GM21825 (cell line): ENCODE results near the gene CCDC192.

Experiments
- ATAC-seq: cut with Tn5 transposase; IDR thresholded peaks from one replicate; pipeline ENCODE4 v1.9.1; 2021; ENCODE audit warnings: mild to moderate bottlenecking, moderate library complexity; ENCODE audit not compliant: unreplicated experiment

The CCDC192 gene

GRCh38 chr5:127942246-127943060 is 239.3 kb downstream of the CCDC192 start:
- no peak for ATAC-seq

GRCh38 chr5:127943061-127943371 is 239.8 kb downstream of the CCDC192 start:
- ATAC-seq: peak; percentile 67

- no peak for ATAC-seq
Observed at GRCh38 chr5:127944125-127944524, 240.9 kb downstream of the CCDC192 start.

- ATAC-seq: no peak
Observed at GRCh38 chr5:127947941-127948340, 244.8 kb downstream of the CCDC192 start.

GRCh38 chr5:127950707-127951391 is 247.7 kb downstream of the CCDC192 start:
- ATAC-seq: no peak

- no peak for ATAC-seq
Observed at GRCh38 chr5:127951791-127952190, 248.6 kb downstream of the CCDC192 start.

GRCh38 chr5:127957183-127957582 is 254.0 kb downstream of the CCDC192 start:
- no peak for ATAC-seq

GRCh38 chr5:127957701-127958239 is 254.6 kb downstream of the CCDC192 start:
- no peak for ATAC-seq

- ATAC-seq: no peak
Observed at GRCh38 chr5:127958421-127959011, 255.3 kb downstream of the CCDC192 start.

GRCh38 chr5:127959152-127959764 is 256.1 kb downstream of the CCDC192 start:
- no peak for ATAC-seq

- no peak for ATAC-seq
Observed at GRCh38 chr5:127960270-127960691, 257.1 kb downstream of the CCDC192 start.

- no peak for ATAC-seq
Observed at GRCh38 chr5:127961006-127961762, 258.0 kb downstream of the CCDC192 start.

- no peak for ATAC-seq
Observed at GRCh38 chr5:127961763-127962145, 258.6 kb downstream of the CCDC192 start.

GRCh38 chr5:127962491-127962890 is 259.3 kb downstream of the CCDC192 start:
- no peak for ATAC-seq

GRCh38 chr5:127963233-127963632 is 260.0 kb downstream of the CCDC192 start:
- ATAC-seq: no peak

- ATAC-seq: no peak
Observed at GRCh38 chr5:127963931-127964330, 260.7 kb downstream of the CCDC192 start.

- ATAC-seq: no peak
Observed at GRCh38 chr5:127967323-127967982, 264.3 kb downstream of the CCDC192 start.

GRCh38 chr5:127967983-127968592 is 264.9 kb downstream of the CCDC192 start:
- ATAC-seq: no peak

GRCh38 chr5:127969002-127969401 is 265.8 kb downstream of the CCDC192 start:
- ATAC-seq: no peak

GRCh38 chr5:127969651-127970050 is 266.5 kb downstream of the CCDC192 start:
- ATAC-seq: no peak
